ENCODE data around the gene ESR2.

GRCh38 chr14:64061115-64061514, 233.1 kb downstream of the ESR2 start:
- TF ChIP-seq CTCF (IDR thresholded peaks at IDR 0.05) (no peak), POLR2A (IDR thresholded peaks at IDR 0.05) (no peak)

All from body of pancreas (tissue), 4 donors.